LNCAP (cell line): Measurements from ENCODE around the gene RPS15.
A peak's percentile ranks its signal among the peaks of the same experiment; 100 is the strongest.

Experiments
- TF ChIP-seq, protein P1 (sequence below): fragments of 450-650 bp; IDR thresholded peaks from 2 replicates; pipeline ENCODE4 v1.5.1; 2017; ENCODE audit warnings: mild to moderate bottlenecking

Gene RPS15

DNA sequence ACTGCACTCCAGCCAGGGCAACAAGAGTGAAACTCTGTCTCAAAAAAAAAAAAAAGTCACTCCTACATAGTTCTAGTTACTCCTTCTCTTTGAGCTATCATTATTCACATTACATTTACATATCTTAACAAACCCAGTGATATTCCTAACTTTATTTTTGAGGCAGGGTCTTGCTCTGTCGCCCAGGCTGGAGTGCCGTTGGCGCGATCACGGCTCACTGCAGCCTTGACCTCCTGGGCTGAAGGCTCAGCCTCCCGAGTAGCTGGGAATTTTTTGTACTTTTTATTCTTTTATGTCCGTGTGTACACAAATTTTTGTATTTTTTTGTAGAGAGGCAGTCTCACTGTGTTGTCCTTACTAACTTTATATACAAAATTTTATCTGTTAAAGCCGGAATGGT, 587 bp upstream of the RPS15 start:
- TF ChIP-seq, protein P1, sequence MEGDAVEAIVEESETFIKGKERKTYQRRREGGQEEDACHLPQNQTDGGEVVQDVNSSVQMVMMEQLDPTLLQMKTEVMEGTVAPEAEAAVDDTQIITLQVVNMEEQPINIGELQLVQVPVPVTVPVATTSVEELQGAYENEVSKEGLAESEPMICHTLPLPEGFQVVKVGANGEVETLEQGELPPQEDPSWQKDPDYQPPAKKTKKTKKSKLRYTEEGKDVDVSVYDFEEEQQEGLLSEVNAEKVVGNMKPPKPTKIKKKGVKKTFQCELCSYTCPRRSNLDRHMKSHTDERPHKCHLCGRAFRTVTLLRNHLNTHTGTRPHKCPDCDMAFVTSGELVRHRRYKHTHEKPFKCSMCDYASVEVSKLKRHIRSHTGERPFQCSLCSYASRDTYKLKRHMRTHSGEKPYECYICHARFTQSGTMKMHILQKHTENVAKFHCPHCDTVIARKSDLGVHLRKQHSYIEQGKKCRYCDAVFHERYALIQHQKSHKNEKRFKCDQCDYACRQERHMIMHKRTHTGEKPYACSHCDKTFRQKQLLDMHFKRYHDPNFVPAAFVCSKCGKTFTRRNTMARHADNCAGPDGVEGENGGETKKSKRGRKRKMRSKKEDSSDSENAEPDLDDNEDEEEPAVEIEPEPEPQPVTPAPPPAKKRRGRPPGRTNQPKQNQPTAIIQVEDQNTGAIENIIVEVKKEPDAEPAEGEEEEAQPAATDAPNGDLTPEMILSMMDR: no peak

DNA sequence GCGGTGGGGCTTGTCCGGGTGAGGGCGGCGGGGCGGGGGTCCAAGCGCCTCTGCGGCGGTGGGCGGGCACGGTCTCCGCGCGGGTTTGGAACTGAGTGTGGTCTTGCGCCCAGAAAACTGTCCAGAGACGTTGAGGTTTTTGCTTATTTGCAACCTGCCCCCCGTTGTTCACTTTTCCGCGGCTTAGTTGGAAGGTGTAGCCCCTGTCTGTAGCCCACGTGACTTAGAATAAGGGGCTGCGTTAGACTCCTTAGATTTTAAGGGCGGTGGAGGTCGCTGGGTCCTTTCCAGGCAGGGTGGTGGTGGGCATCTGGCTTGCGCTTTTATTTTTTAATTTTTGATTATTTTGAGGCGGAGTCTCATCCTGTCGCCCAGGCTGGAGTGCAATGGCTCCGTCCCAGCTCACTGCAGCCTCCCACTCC, 748 bp downstream of the RPS15 start:
- TF ChIP-seq, protein P1: no peak

DNA sequence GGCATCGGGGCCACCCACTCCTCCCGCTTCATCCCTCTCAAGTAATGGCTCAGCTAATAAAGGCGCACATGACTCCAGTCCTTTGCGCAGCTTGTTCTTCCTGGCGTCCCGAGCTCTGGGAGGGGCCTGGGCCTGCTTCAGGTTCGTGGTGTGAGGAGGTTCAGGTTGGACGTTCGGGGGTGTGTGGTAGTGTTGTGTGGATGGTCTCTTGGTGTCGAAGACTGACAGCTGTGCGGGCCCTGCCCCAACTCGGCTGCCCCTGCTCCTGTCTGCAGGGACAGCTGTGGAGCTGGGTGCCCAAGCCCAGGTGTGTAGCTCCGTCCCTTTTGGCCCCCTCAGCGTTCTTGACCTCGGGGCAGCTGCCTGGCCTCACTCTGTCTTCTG, 2.2 kb downstream of the RPS15 start:
- TF ChIP-seq, protein P1: no peak

DNA sequence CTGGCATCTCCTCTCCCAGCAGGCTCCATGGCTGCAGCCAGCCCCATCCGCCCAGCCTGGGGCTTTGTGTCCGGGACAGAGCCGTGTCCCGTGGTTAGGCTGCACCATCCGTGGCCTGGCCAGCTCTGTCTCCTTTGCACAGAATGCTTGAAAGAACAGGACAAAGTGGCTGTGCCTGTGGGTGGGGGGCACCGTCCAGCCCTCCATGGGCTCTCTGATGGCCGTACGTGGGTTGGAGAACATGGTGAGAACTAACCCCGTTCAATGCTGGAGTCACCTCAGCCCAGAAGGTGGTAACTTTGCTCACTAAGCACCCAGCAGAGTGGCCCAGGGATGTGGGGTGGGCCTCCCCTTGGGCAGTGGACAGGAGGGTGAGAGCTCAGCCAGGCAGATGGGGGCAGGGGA, 2.8 kb downstream of the RPS15 start:
- TF ChIP-seq, protein P1: no peak

DNA sequence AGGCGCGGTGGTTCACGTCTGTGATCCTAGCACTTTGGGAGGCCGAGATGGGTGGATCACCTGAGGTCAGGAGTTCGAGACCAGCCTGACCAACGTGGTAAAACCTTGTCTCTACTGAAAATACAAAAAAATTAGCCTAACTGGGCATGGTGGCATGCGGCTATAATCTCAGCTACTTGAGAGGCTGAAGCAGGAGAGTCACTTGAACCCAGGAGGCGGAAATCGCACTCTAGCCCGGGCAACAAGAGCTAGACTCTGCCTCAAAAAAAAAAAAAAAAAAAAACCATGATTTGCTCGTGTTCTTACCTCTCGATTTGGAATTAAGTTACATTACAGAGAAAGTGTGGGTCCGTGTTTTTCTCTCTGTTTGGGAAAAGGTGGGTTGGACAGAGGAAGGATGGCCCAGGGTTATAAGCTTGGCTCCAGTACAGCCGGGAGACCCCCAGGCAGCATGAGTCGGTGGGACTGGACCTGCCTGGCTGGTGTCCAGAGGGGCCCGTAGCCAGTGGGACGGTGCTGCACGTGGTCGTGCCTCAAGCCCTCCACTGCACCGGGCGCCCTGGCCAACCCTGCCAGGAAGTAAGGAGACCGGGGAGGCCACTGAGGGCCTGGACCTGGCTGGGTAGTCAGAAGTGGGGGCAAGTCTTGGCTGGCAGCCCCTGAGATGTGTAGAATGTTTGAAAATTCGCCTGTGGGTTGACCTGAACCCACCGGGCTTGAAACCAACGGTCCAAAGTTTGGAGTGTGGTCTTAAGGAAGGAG, 3.7 kb downstream of the RPS15 start:
- TF ChIP-seq, protein P1: no peak

DNA sequence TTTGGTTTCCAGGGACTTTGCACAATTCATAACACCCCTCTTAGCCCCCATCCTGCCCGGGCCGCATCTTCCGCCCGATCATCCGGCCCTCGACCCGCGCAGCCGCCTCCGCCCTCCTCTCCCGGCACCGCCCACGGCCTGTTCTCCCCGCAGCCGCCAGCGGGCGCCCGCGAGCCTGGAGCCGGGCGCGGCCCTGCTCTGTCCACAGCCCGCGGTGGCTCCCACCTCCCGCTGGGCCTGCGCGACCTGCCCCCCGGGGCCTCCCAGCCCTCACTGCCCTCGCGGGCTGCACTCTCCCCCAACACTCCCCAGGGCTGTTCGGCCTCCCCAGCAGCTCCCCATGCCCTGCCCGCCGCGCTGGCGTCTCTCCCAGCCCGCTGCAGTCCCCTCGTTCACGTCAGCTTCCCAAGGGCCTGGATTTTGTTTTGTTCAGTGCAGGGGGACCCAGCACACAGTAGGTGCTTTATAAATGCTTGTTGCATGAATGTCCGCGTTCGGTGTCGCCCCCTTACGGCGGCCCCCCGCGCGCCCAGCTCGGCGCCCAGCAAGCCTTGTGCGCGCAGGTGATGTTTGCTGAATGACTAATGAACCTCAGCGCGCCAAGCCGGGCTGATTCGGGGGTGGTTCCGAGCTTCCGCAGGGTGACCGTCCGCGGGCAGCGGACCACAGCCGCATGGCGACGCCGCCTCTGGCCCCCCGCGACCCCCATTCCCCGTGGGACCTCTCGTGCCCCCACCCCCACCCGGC, 7.2 kb downstream of the RPS15 start:
- TF ChIP-seq, protein P1: peak; percentile 97

DNA sequence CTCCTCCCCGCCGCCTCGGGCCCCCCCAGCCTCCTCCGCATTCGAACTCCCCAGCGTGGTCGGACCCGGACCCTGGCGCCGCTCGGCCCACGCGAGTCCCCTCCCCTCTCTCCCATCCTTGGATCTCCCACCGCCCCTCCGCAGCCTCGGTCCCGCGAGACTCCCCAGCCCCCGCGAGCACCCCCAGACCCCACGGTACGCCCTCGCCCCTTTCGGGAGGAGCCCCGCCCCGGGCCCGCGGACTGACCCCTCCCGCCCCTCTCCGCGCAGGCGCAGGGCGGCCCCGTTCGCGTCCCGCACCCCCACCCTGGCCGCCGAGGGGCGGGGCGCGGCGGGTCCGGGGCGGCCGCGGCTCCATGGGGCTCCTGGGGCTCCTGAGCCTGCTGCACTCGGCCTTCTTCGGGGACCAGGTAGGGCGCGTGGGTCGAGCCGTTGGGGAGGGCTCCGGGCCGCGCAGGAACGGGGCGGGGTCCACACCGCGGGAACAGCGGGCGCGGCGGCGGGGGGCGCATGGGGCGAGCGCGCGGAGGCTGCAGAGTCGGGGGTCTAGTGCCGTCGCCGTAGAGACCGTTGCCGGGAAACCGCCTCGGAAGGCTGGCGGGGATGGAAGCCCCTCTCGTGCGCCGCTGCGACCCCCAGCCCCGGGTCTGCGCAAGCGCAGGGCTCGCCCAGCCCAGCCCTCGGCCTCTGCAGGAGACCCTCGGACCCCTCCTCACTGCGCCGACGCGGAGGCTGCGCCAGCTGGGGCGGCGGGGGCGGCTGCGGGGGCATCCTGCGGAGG, 7.9 kb downstream of the RPS15 start:
- TF ChIP-seq, protein P1: no peak
